ENCODE data around the gene ERBB4.

GRCh38 chr2:211986313-211986712 lies 552.3 kb downstream of the ERBB4 start:
- TF ChIP-seq BCL3 (IDR thresholded peaks at IDR 0.05; ENCODE audit: borderline replicate concordance, insufficient read depth, low read depth, low read length, poor library complexity, severe bottlenecking) (no peak), SMC3 (IDR thresholded peaks at IDR 0.05; ENCODE audit: borderline replicate concordance, low read length) (no peak), HCFC1 (IDR thresholded peaks at IDR 0.05; ENCODE audit: low read length) (no peak), ELK1 (IDR thresholded peaks at IDR 0.05; ENCODE audit: low read depth, low read length) (no peak), CHD2 (IDR thresholded peaks at IDR 0.05; ENCODE audit: borderline replicate concordance, low read depth, low read length) (no peak), EP300 (IDR thresholded peaks at IDR 0.05; ENCODE audit: borderline replicate concordance in 1 of 2, control insufficient read depth in 1 of 2, low read depth in 2 of 2, low read length in 2 of 2) (no peak)
